GM18508 (cell line): ENCODE data around the gene TUBGCP5.

Source experiments
- ATAC-seq: cut with Tn5 transposase; IDR thresholded peaks from one replicate; pipeline ENCODE4 v1.9.1; 2021; ENCODE audit warnings: moderate number of reproducible peaks; ENCODE audit not compliant: insufficient read depth, unreplicated experiment

TUBGCP5 gene

GRCh38 chr15:22956257-22956977 is 83.0 kb downstream of the TUBGCP5 start:
- no peak for ATAC-seq

DNA sequence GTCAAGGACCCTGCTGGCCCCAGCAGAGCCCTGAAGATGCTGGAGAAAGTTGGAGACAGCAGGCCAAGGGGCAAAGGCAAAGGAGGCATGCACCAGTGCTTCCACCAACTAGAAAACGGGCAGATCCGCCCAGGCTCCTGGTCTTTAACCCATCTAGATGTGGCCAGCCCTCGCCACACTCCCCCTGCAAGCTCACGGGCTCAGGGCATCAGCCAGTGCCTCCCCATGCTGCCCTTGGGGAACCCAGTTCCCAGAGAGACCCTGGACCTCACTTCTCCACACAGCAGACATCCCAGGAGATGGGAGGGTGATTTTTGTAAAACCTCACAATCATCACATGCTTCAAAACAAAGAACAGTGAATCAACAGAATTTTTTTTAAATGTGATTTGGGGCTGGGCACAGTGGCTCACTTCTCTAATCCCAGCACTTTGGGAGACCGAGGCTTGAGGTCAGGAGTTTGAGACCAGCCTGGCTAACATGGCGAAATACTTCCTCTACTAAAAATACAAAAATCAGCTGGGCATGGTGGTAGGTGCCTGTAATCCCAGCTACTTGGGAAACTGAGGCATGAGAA is 83.7 kb downstream of the TUBGCP5 start:
- ATAC-seq, result no peak

DNA sequence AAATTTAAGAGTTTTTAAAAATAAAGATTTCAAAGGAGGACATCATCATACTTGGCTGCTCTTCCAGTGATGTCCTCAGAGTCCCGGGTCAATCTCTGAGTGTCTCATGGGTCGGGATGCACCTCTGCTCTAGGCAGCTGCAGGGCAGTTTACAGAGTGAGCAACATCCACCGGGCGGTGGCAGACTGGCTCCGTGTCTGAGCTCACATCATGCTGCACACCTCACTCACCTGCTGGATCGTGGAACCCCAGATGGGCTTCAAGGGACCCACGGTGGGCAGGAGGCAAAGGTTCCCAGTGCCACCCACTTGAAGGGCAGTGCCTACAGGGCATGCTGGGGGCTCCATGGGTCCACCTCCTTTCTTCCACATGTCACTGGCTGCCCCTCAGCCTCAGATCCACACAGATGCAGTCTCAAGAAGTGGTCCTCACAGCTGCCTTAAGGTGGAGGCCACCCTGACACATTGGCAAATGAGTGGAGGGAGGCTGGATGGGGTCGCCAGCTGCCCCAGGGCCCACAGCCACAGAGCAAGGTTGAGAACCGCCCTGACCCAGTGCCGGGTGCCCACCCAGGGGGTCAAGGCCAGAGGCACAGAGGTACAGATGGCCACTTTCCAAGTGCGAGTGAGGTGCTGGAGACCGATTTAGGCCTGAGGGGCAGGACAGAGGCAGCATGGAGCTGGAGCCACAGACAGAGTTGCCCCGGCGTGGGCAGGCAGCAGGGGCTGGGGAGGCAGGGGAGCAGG is 84.4 kb downstream of the TUBGCP5 start:
- ATAC-seq, result no peak

GRCh38 chr15:22954326-22954725 is 85.0 kb downstream of the TUBGCP5 start:
- ATAC-seq, result no peak

DNA sequence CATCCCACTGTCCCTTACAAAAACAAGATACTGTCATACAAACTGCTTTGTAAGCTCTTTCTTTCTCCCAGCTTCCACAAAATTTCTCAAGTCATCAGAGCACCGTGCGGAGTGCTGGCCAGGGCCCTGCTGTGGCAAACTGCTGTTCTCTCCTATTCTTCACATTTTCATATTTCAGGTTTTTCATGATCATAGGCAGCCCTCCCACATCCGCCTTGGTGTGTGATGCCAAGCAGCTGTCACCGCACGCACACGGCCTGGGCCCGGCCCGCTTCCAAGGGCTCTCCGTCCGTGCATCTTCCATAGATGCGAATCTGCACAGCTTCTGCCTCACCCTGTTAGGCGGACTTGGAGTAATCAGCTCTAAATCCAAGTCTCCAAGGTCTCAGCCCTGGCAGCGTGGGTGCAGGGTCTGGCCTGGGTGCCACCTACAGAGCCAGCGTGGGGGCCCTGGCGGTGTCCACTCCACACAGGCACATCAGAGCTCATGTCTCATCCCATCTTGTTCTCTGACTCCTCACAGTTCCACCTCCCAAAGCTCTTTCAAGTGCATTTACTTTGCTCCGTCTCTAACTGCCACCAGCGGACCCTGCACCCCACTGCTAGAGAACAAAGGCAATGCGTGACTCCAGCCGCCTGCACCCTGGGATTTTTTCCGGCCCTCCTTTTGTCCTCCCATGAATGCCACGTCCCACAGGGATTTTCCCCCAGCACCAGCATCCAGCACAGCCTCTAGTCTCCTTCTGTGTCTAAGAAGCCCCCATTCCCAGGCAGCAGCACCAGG is 86.4 kb downstream of the TUBGCP5 start:
- no peak for ATAC-seq

DNA sequence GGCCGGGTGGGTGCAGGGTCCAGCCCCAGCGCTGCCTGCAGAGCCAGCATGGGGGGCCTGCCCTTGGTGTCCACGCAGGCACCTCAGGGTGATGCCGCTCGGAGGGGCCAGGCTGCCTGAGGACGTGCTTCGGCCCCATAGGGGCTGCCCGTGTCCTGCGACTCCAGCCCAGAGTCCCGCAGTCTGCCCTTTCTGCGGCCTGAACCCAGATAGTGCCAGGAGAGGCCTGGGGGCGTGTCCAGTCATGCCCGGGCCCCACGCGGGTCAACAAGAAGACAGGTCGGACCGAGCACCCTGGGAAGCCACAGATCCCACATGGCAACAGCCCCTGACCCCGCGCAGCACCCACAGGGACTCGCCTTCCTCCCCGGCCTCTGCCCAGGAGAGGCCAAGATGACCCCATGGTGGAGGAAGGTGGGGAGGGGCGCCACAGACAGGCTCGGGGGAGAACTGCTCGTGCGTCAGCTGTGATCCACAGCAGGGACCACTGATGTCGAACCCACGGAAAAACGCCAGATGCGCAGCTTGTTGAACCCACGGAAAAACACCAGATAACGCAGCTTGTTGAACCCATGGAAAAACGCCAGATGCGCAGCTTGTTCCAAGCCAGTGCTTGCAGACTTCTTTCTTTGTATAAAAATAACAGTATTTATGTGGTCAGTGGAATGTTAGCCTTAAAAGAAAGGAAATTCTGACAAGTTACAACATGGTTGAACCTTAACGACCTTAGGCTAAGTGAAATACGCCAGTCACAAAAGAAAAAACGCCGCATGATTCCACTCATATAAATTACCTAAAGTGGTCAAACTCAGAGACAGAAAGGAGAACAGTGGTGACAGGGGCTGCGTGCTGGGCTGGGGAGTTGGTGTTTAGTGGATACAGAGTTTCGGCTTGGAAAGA is 87.7 kb downstream of the TUBGCP5 start:
- ATAC-seq, result no peak

DNA sequence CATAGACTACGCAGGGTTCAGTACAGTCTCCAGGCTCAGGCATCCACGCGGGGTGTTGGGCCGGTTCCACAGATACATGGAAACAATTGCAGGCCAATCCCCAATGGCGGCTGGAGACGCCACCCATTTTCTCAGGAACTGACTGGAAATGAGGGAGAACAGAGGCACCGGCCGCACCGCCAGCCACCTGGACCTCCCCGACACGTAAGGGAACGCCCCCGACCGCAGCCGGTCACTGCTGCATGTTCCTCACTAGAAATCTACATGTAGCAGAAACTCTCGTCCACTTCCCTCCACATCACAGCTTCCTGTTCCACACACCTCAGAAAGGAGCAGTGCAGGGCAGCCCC is 88.4 kb downstream of the TUBGCP5 start:
- no peak for ATAC-seq

- no peak for ATAC-seq
These were observed 88.9 kb downstream of the TUBGCP5 start for GRCh38 chr15:22950256-22950990.
